ENCODE results near the gene PIGU. TPM values are rescaled to one million over a fixed set of nuclear protein-coding genes. Genes with fewer than 3 reads are reported as not detected.

The PIGU gene
- total RNA-seq, 1 experiment from 2014 or later = 32.8 TPM

DNA sequence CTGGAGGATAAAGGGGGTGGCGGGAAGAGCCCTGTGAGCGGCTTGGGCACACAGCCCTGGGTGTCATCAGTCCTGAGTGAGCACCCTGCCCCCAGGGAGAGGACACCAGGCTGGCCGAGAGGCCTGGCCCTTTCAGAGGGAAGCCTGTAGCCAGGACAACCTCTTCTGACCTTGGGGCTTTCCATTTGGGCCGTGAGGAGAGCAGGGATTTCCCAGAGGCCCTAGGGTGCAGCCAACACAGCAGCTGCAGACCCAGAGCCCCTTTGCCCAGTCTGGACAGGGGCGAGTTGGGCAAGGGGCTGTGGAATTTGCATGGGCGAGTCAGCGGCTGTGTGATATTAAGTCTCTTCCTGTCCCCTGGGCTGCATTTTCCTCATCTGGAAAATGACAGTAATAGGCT is 112.1 kb downstream of the PIGU start:
- Mint-ChIP-seq H3K36me3 (ENCODE audit: insufficient read depth in 1 of 3, low read depth in 3 of 3) (peaks cover 0 to 3% (median 2%) of the 10 kb centered on the region in 3 experiments; a peak in 3 of 7 replicates), H3K9me3 (no peaks in the 10 kb centered on the region), H3K27me3 (ENCODE audit: low read depth) (no peaks in the 10 kb centered on the region), H3K4me3 (no peak overlapping the region), H3K27ac (peak overlapping the region in 2 of 3 experiments; percentile 6 to 51; a peak in 3 of 7 replicates), H3K4me1 (peaks cover 11 to 14% of the 10 kb centered on the region in 2 experiments)
- Histone ChIP-seq H3K56ac (ENCODE audit: insufficient read length, low read depth, low read length) (no peak overlapping the region), H2AFZ (ENCODE audit: low read length) (no peak overlapping the region), H3K4me1 (ENCODE audit: insufficient read depth, low read length) (no peaks in the 10 kb centered on the region), H2BK20ac (ENCODE audit: low read depth, low read length, poor library complexity, severe bottlenecking) (no peak overlapping the region), H4K91ac (ENCODE audit: insufficient read length, low read depth, low read length) (no peak overlapping the region), H4K20me1 (ENCODE audit: control insufficient read depth, insufficient read depth, insufficient read length) (no peaks in the 10 kb centered on the region), H3K4ac (ENCODE audit: low read depth, low read length) (no peak overlapping the region), H3K79me2 (ENCODE audit: insufficient read depth, low read length) (no peaks in the 10 kb centered on the region), H2BK15ac (ENCODE audit: low read depth, low read length) (no peak overlapping the region), H3K23ac (ENCODE audit: insufficient read length, low read depth, low read length) (no peak overlapping the region), H3K14ac (ENCODE audit: insufficient read depth, low read length) (no peak overlapping the region), H3K23me2 (ENCODE audit: insufficient read length, low read depth, low read length, poor library complexity, severe bottlenecking) (no peaks in the 10 kb centered on the region), H3K9ac (ENCODE audit: extremely low read depth, insufficient read length, low read length) (no peak overlapping the region), H2BK5ac (ENCODE audit: insufficient read length, low read length) (no peak overlapping the region), H2BK120ac (ENCODE audit: low read depth, low read length, poor library complexity, severe bottlenecking) (no peak overlapping the region), H2AK5ac (ENCODE audit: insufficient read length, low read length) (no peak overlapping the region), H3K18ac (ENCODE audit: insufficient read length, low read depth, low read length) (no peak overlapping the region), H4K8ac (replicated peaks; ENCODE audit: insufficient read length, low read depth, low read length) (no peak overlapping the region), H3T11ph (ENCODE audit: low read length) (no peak overlapping the region), H3K4me2 (ENCODE audit: insufficient read depth, insufficient read length, low read length) (no peak overlapping the region), H3K9me3 (ENCODE audit: control insufficient read depth, low read depth, low read length) (no peaks in the 10 kb centered on the region), H3K27me3 (ENCODE audit: insufficient read depth, low read length) (no peaks in the 10 kb centered on the region), H2BK12ac (ENCODE audit: insufficient read length, low read depth, low read length) (no peak overlapping the region), H3K27ac (ENCODE audit: insufficient read length, low read depth, low read length) (no peak overlapping the region), H4K5ac (ENCODE audit: insufficient read length, low read depth, low read length) (no peak overlapping the region), H3K79me1 (ENCODE audit: insufficient read depth, low read depth, low read length, poor library complexity, severe bottlenecking) (no peaks in the 10 kb centered on the region)
- no peak for DNase-seq
- TF ChIP-seq, protein P1, sequence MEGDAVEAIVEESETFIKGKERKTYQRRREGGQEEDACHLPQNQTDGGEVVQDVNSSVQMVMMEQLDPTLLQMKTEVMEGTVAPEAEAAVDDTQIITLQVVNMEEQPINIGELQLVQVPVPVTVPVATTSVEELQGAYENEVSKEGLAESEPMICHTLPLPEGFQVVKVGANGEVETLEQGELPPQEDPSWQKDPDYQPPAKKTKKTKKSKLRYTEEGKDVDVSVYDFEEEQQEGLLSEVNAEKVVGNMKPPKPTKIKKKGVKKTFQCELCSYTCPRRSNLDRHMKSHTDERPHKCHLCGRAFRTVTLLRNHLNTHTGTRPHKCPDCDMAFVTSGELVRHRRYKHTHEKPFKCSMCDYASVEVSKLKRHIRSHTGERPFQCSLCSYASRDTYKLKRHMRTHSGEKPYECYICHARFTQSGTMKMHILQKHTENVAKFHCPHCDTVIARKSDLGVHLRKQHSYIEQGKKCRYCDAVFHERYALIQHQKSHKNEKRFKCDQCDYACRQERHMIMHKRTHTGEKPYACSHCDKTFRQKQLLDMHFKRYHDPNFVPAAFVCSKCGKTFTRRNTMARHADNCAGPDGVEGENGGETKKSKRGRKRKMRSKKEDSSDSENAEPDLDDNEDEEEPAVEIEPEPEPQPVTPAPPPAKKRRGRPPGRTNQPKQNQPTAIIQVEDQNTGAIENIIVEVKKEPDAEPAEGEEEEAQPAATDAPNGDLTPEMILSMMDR (conservative IDR thresholded peaks at IDR 0.05) = no peak
- no CpG with 5 or more reads among the region's 7 CpGs for WGBS (ENCODE audit: extremely low coverage, insufficient read length, low lambda C conversion rate)
